B cell (primary cell): ENCODE measurements around the gene FRMD4B. TPM values are rescaled to one million over a fixed set of nuclear protein-coding genes. Genes with fewer than 3 reads are reported as not detected.

Experiments used
- ATAC-seq: fragments of 200-7000 bp; cut with Tn5 transposase; one replicate; pipeline ENCODE4 v1.10.0; 2021; ENCODE audit warnings: low read depth, mild to moderate bottlenecking, moderate number of reproducible peaks, moderate library complexity
- CTCF ChIA-PET: fragments of 350-600 bp; sonication (Branson Sonifier 250); formaldehyde crosslinking; loops from one replicate; lab custom pipeline; 2021; ENCODE audit warnings: antibody characterized with exemption, inconsistent platforms; lab: Charles Lee
- POLR2A ChIA-PET: fragments of 350-600 bp; sonication (Branson Sonifier 250); formaldehyde crosslinking; loops from one replicate; lab custom pipeline; 2021; ENCODE audit warnings: antibody characterized with exemption; lab: Charles Lee
- DNase-seq: peaks from one replicate; pipeline ENCODE4 v3.0.0; 2013
- H2AFZ ChIP-seq: 2 replicates; pipeline ENCODE4 v1.6.1; 2012; ENCODE audit warnings: mild to moderate bottlenecking, low read depth, low read length; ENCODE audit not compliant: insufficient read depth, poor library complexity, severe bottlenecking
- H3K27ac ChIP-seq, 2 donors: 1 replicate in 1 of 2; 2 replicates in 1 of 2; pipeline ENCODE4 v1.5.1; 2012 to 2013; ENCODE audit warnings: low read length in 2 of 2, mild to moderate bottlenecking in 2 of 2, moderate library complexity in 1 of 2
- H3K27me3 ChIP-seq, 4 experiments: fragments of 200-600 bp in 1 of 4; sonication (generic) in 1 of 4; replicated peaks in 1 of 4; 1 replicate in 2 of 4; 2 replicates in 2 of 4; pipeline versions ENCODE4 v1.6.1 to v1.7.0; 2013 to 2016; ENCODE audit warnings: low read length in 3 of 4, mild to moderate bottlenecking in 2 of 4, mixed read lengths in 1 of 4, moderate library complexity in 1 of 4; ENCODE audit not compliant: insufficient read depth in 4 of 4, control insufficient read depth in 3 of 4; ENCODE audit errors: control extremely low read depth in 1 of 4
- H3K36me3 ChIP-seq, 2 experiments: replicated peaks in 1 of 2; 1 replicate in 1 of 2; 2 replicates in 1 of 2; pipeline versions ENCODE4 v1.6.1 to v1.7.1; 2013; ENCODE audit warnings: low read length in 1 of 2; ENCODE audit not compliant: insufficient read depth in 2 of 2, control insufficient read depth in 1 of 2; ENCODE audit errors: control extremely low read depth in 1 of 2, extremely low read depth in 1 of 2
- H3K4me1 ChIP-seq, 2 donors: fragments of 200-600 bp in 1 of 2; sonication (generic) in 1 of 2; 1 replicate in 1 of 2; 2 replicates in 1 of 2; pipeline versions ENCODE4 v1.5.1 to v1.6.1; 2013 to 2017; ENCODE audit warnings: low read length in 2 of 2; ENCODE audit not compliant: control insufficient read depth in 2 of 2, insufficient read depth in 2 of 2
- H3K4me2 ChIP-seq: replicated peaks from 2 replicates; pipeline ENCODE3; 2012; ENCODE audit warnings: mild to moderate bottlenecking, low read depth, low read length; ENCODE audit not compliant: poor library complexity, severe bottlenecking
- H3K4me3 ChIP-seq, 5 experiments: fragments of 200-600 bp in 1 of 5; sonication (generic) in 1 of 5; 1 replicate in 3 of 5; 2 replicates in 2 of 5; pipeline versions ENCODE4 v1.5.1 to v1.7.0; 2011 to 2016; ENCODE audit warnings: low read length in 4 of 5, mild to moderate bottlenecking in 4 of 5, low read depth in 2 of 5, control low read depth in 1 of 5, moderate library complexity in 1 of 5; ENCODE audit not compliant: insufficient read depth in 1 of 5; ENCODE audit errors: control extremely low read depth in 1 of 5, extremely low read depth in 1 of 5
- H3K79me2 ChIP-seq: fragments of 200-600 bp; sonication (generic); one replicate; pipeline ENCODE4 v1.6.0; 2016; ENCODE audit warnings: low read length; ENCODE audit not compliant: control insufficient read depth, insufficient read depth
- H3K9ac ChIP-seq: fragments of 200-600 bp; sonication (generic); 2 replicates; pipeline ENCODE4 v1.6.1; 2017; ENCODE audit warnings: mild to moderate bottlenecking, low read length, moderate library complexity
- H3K9me3 ChIP-seq, 3 donors: one replicate each; pipeline versions ENCODE4 v1.6.1 to v1.7.1; 2013; ENCODE audit warnings: low read length in 2 of 3; ENCODE audit not compliant: control insufficient read depth in 2 of 3, insufficient read depth in 1 of 3; ENCODE audit errors: control extremely low read depth in 1 of 3
- H4K20me1 ChIP-seq: 2 replicates; pipeline ENCODE4 v1.6.0; 2012; ENCODE audit warnings: mild to moderate bottlenecking, low read length; ENCODE audit not compliant: insufficient read depth, control insufficient read depth, poor library complexity, severe bottlenecking
- H3K27ac Mint-ChIP-seq: one replicate; pipeline ENCODE4 v1.8.0; 2021; ENCODE audit warnings: mixed read lengths
- H3K27me3 Mint-ChIP-seq: one replicate; pipeline ENCODE4 v1.8.0; 2021; ENCODE audit warnings: mixed read lengths
- H3K4me1 Mint-ChIP-seq: one replicate; pipeline ENCODE4 v1.8.0; 2021; ENCODE audit warnings: mixed read lengths
- H3K4me3 Mint-ChIP-seq: one replicate; pipeline ENCODE4 v1.8.0; 2021; ENCODE audit warnings: mixed read lengths
- H3K9me3 Mint-ChIP-seq: one replicate; pipeline ENCODE4 v1.8.0; 2022; ENCODE audit warnings: mixed read lengths; ENCODE audit not compliant: insufficient read depth
- CTCF ChIP-seq: fragments of 200-600 bp; IDR thresholded peaks from one replicate; pipeline ENCODE4 v1.8.0; 2022; ENCODE audit warnings: antibody characterized with exemption, mild to moderate bottlenecking
- EZH2 ChIP-seq: IDR thresholded peaks from 2 replicates; pipeline ENCODE4 v1.6.1; 2012; ENCODE audit warnings: borderline replicate concordance, low read depth, mild to moderate bottlenecking, moderate library complexity, low read length; ENCODE audit not compliant: insufficient read depth, poor library complexity, severe bottlenecking
- WGBS: methylation state at CpG from one replicate; pipeline ENCODE4 v1.1.5; 2013; ENCODE audit warnings: missing lambda C conversion rate; ENCODE audit not compliant: insufficient coverage; 5-methylcytosine and 5-hydroxymethylcytosine counted together
- intact Hi-C: fragments of 100-400 bp; cut with micrococcal nuclease; formaldehyde crosslinking; loops from one replicate; pipeline ENCODE4 v1.10.0; 2022
- polyA plus RNA-seq: library from polyadenylated mRNA; depleted of rRNA; stranded (reverse); fragments of >200 nt; gene quantifications from 2 replicates; pipeline ENCODE4 v1.2.3, GENCODE V29; 2012
- total RNA-seq, 2 donors: library from RNA; stranded (reverse); fragments of 120-200 nt in 1 of 2; gene quantifications; 1 replicate in 1 of 2; 2 replicates in 1 of 2; pipeline versions ENCODE4 v1.2.3 to v1.2.4, GENCODE V29; 2013 to 2022

The FRMD4B gene
- total and polyA plus RNA-seq, 2 donors (not counting 1 experiment from before 2014, with no cell fraction given), result 0.06 to 0.20 TPM

GRCh38 chr3:69214241-69214640, 171.6 kb downstream of the FRMD4B start:
- POLR2A ChIA-PET, result no interaction called here
- no peak for ATAC-seq
- WGBS, result 63% methylated on average over 3 of the region's 3 CpGs

More at GRCh38 chr3:69214241-69214640, 171.6 kb downstream of the FRMD4B start:
- Mint-ChIP-seq H3K4me1 (no peaks in the 10 kb centered on the region), H3K9me3 (no peaks in the 10 kb centered on the region), H3K27ac (no peak overlapping the region), H3K27me3 (peaks cover 3% of the 10 kb centered on the region), H3K4me3 (no peak overlapping the region)
- DNase-seq, result no peak
- TF ChIP-seq EZH2 (no peak), CTCF (no peak)
- intact Hi-C loops, result no loop called here
- CTCF ChIA-PET, result no interaction called here
- no peak overlapping the region for H3K4me3 ChIP-seq
- no peak overlapping the region for H3K9ac ChIP-seq
- no peak overlapping the region for H3K4me2 ChIP-seq
- H3K9me3 ChIP-seq, result no peaks in the 10 kb centered on the region
- H3K27ac ChIP-seq, result no peak overlapping the region
- H3K36me3 ChIP-seq, result no peaks in the 10 kb centered on the region
- H3K4me1 ChIP-seq, result no peaks in the 10 kb centered on the region
- no peaks in the 10 kb centered on the region for H3K27me3 ChIP-seq
- H2AFZ ChIP-seq, result no peak overlapping the region
- no peaks in the 10 kb centered on the region for H3K79me2 ChIP-seq
- no peaks in the 10 kb centered on the region for H4K20me1 ChIP-seq
